Keratinocyte (primary cell): ENCODE results near the gene SLIT3. TPM values are rescaled to one million over a fixed set of nuclear protein-coding genes. Genes with fewer than 3 reads are reported as not detected.

Experiments used
- DNase-seq: peaks from one replicate; pipeline ENCODE4 v3.0.0-alpha.2; 2011; ENCODE audit warnings: low read depth, missing footprints, low spot score
- FAIRE-seq: peaks from 2 replicates; lab custom pipeline; 2011; peaks lifted over from hg19 to GRCh38; lab: Jason Lieb, UNC
- H2AFZ ChIP-seq: 2 replicates; pipeline ENCODE4 v1.6.0; 2012; ENCODE audit warnings: low read length, control low read depth, inconsistent platforms; ENCODE audit not compliant: control insufficient read depth
- H3K27ac ChIP-seq: 2 replicates; pipeline ENCODE4 v1.5.1; 2011; ENCODE audit warnings: low read length; ENCODE audit not compliant: control insufficient read depth, insufficient read depth
- H3K27me3 ChIP-seq: 3 replicates; pipeline ENCODE4 v1.6.0; 2011; ENCODE audit warnings: low read length; ENCODE audit not compliant: control insufficient read depth, insufficient read depth; ENCODE audit errors: extremely low read depth
- H3K36me3 ChIP-seq, 2 experiments: 2 replicates in 1 of 2; 3 replicates in 1 of 2; pipeline ENCODE4 v1.5.1; 2011; ENCODE audit warnings: low read length in 2 of 2, mild to moderate bottlenecking in 1 of 2; ENCODE audit not compliant: control insufficient read depth in 2 of 2, insufficient read depth in 2 of 2; ENCODE audit errors: extremely low read depth in 1 of 2
- H3K4me1 ChIP-seq: 3 replicates; pipeline ENCODE4 v1.5.1; 2011; ENCODE audit warnings: low read length; ENCODE audit not compliant: control insufficient read depth, insufficient read depth; ENCODE audit errors: extremely low read depth
- H3K4me2 ChIP-seq: 3 replicates; pipeline ENCODE4 v1.6.0; 2011; ENCODE audit warnings: low read depth, low read length; ENCODE audit not compliant: control insufficient read depth, insufficient read depth; ENCODE audit errors: extremely low read depth
- H3K4me3 ChIP-seq, 3 experiments: fragments of 200-600 bp in 1 of 3; sonication (generic) in 1 of 3; 2 replicates in 2 of 3; 3 replicates in 1 of 3; pipeline ENCODE4 v1.5.1; 2011 to 2016; ENCODE audit warnings: low read length in 3 of 3, mild to moderate bottlenecking in 3 of 3, control low read depth in 2 of 3, inconsistent platforms in 1 of 3, low read depth in 1 of 3, mixed read lengths in 1 of 3, mixed run types in 1 of 3, moderate library complexity in 1 of 3; ENCODE audit not compliant: control insufficient read depth in 2 of 3, insufficient read depth in 2 of 3; ENCODE audit errors: extremely low read depth in 1 of 3
- H3K79me2 ChIP-seq: 2 replicates; pipeline ENCODE4 v1.6.0; 2012; ENCODE audit warnings: low read length; ENCODE audit not compliant: control insufficient read depth, insufficient read depth
- H3K9ac ChIP-seq: 3 replicates; pipeline ENCODE4 v1.6.0; 2011; ENCODE audit warnings: low read length; ENCODE audit not compliant: control insufficient read depth, insufficient read depth; ENCODE audit errors: extremely low read depth
- H3K9me1 ChIP-seq: 3 replicates; pipeline ENCODE4 v1.6.0; 2011; ENCODE audit warnings: low read length; ENCODE audit not compliant: control insufficient read depth, insufficient read depth; ENCODE audit errors: extremely low read depth
- H3K9me3 ChIP-seq: 2 replicates; pipeline ENCODE4 v1.5.1; 2012; ENCODE audit warnings: low read depth, low read length; ENCODE audit not compliant: control insufficient read depth
- H4K20me1 ChIP-seq: 3 replicates; pipeline ENCODE4 v1.6.0; 2011; ENCODE audit warnings: low read length; ENCODE audit not compliant: control insufficient read depth, insufficient read depth; ENCODE audit errors: extremely low read depth
- CTCF ChIP-seq, 3 experiments: IDR thresholded peaks in 1 of 3; conservative IDR thresholded peaks in 1 of 3; optimal IDR thresholded peaks in 1 of 3; 2 replicates in 2 of 3; 3 replicates in 1 of 3; pipeline versions ENCODE3 to v1.5.1; 2011; ENCODE audit warnings: low read length in 3 of 3, mild to moderate bottlenecking in 3 of 3, moderate library complexity in 2 of 3, control low read depth in 1 of 3, inconsistent platforms in 1 of 3; ENCODE audit not compliant: insufficient read depth in 2 of 3; ENCODE audit errors: extremely low read depth in 1 of 3
- EZH2 ChIP-seq: IDR thresholded peaks from one replicate; pipeline ENCODE4 v1.6.1; 2012; ENCODE audit warnings: inconsistent platforms, mild to moderate bottlenecking, low read length, moderate library complexity
- dilution Hi-C: fragments of 300-500 bp; cut with MboI; formaldehyde crosslinking; loops from one replicate; pipeline ENCODE4 v1.7.0; 2020; ENCODE audit warnings: low sequenced_read_pairs; ENCODE audit not compliant: extremely low pct_ligation_motif_present
- polyA plus RNA-seq, 5 experiments: library from polyadenylated mRNA; depleted of rRNA in 3 of 5; stranded (reverse) in 3 of 5; stranded (forward) in 1 of 5; unstranded in 1 of 5; fragments of >200 nt; gene quantifications; 1 replicate in 1 of 5; 2 replicates in 3 of 5; 3 replicates in 1 of 5; pipeline versions ENCODE4 v1.2.1 to v1.2.3, GENCODE V29; 2011 to 2012; ENCODE audit warnings: missing spikeins in 2 of 5, low read depth in 1 of 5, low replicate concordance in 1 of 5

Gene SLIT3
- polyA plus RNA-seq, 1 donor (not counting 4 experiments of a cell fraction or from before 2014, with no cell fraction given), result 2.4 TPM

- TF ChIP-seq EZH2 (no peak), CTCF (optimal IDR thresholded peaks at IDR 0.05 in 1 of 3, IDR thresholded peaks at IDR 0.05 in 1 of 3, conservative IDR thresholded peaks at IDR 0.05 in 1 of 3; ENCODE audit: extremely low read depth in 1 of 3, insufficient read depth in 2 of 3, low read length in 3 of 3) (no peak)
- Histone ChIP-seq H3K4me2 (no peak overlapping the region), H3K4me3 (no peak overlapping the region), H3K9ac (no peak overlapping the region), H3K9me3 (no peaks in the 10 kb centered on the region), H2AFZ (no peak overlapping the region), H3K4me1 (no peaks in the 10 kb centered on the region), H3K79me2 (no peaks in the 10 kb centered on the region), H3K27me3 (no peaks in the 10 kb centered on the region), H3K9me1 (no peaks in the 10 kb centered on the region), H3K36me3 (no peaks in the 10 kb centered on the region), H3K27ac (no peak overlapping the region), H4K20me1 (no peaks in the 10 kb centered on the region)
- FAIRE-seq (no peak), DNase-seq (no peak)
- dilution Hi-C loops, result no loop called here
Measured at GRCh38 chr5:168847511-168848073, 453.3 kb downstream of the SLIT3 start.

- H3K9ac ChIP-seq, result no peak overlapping the region
- dilution Hi-C loops, result no loop called here
- H3K79me2 ChIP-seq, result no peaks in the 10 kb centered on the region
- FAIRE-seq (no peak), DNase-seq (no peak)
- TF ChIP-seq EZH2 (no peak), CTCF (optimal IDR thresholded peaks at IDR 0.05 in 1 of 3, IDR thresholded peaks at IDR 0.05 in 1 of 3, conservative IDR thresholded peaks at IDR 0.05 in 1 of 3; ENCODE audit: extremely low read depth in 1 of 3, insufficient read depth in 2 of 3, low read length in 3 of 3) (no peak)
- H3K9me1 ChIP-seq, result no peaks in the 10 kb centered on the region
- H3K36me3 ChIP-seq, result no peaks in the 10 kb centered on the region
- H3K27ac ChIP-seq, result no peak overlapping the region
- no peak overlapping the region for H3K4me2 ChIP-seq
- H3K4me3 ChIP-seq, result no peak overlapping the region
- no peaks in the 10 kb centered on the region for H3K27me3 ChIP-seq
- no peaks in the 10 kb centered on the region for H3K4me1 ChIP-seq
- no peaks in the 10 kb centered on the region for H4K20me1 ChIP-seq
- H3K9me3 ChIP-seq, result no peaks in the 10 kb centered on the region
- no peak overlapping the region for H2AFZ ChIP-seq
Measured at GRCh38 chr5:168844922-168845296, 456.0 kb downstream of the SLIT3 start.
